A673 (cell line): ENCODE measurements around the gene BRMS1L. TPM values are rescaled to one million over a fixed set of nuclear protein-coding genes. Genes with fewer than 3 reads are reported as not detected.

Experiments used
- BruUV-seq: library from RNA; stranded (reverse); fragments of 400-500 nt; replicated peaks from 2 replicates; lab custom pipeline; 2021; lab: Mats Ljungman, UMichigan
- CTCF ChIA-PET: fragments of 300-600 bp; sonication (Branson Sonifier 250); formaldehyde crosslinking; loops from one replicate; lab custom pipeline; 2022; ENCODE audit warnings: antibody characterized with exemption; lab: Charles Lee
- POLR2A ChIA-PET: fragments of 300-600 bp; sonication (Branson Sonifier 250); formaldehyde crosslinking; loops from one replicate; lab custom pipeline; 2022; ENCODE audit warnings: antibody characterized with exemption; ENCODE audit not compliant: low non-redundant PET; lab: Charles Lee
- DNase-seq: peaks from one replicate; pipeline ENCODE4 v3.0.0-alpha.2; 2015; ENCODE audit warnings: low spot score
- H3K27ac ChIP-seq: fragments of 200-600 bp; sonication (generic); 2 replicates; pipeline ENCODE4 v1.5.1; 2016; ENCODE audit warnings: mixed run types, low read depth, mild to moderate bottlenecking, mixed read lengths, antibody characterized with exemption, low read length; ENCODE audit not compliant: poor library complexity, severe bottlenecking
- H3K27me3 ChIP-seq: fragments of 200-600 bp; sonication (generic); replicated peaks from 2 replicates; pipeline ENCODE4 v1.6.1; 2017; ENCODE audit warnings: mixed run types, low read depth, mild to moderate bottlenecking, mixed read lengths, antibody characterized with exemption, low read length; ENCODE audit not compliant: insufficient read depth, poor library complexity
- H3K36me3 ChIP-seq: fragments of 200-600 bp; sonication (generic); 2 replicates; pipeline ENCODE4 v1.6.1; 2016; ENCODE audit warnings: mixed run types, mild to moderate bottlenecking, mixed read lengths, antibody characterized with exemption, low read length; ENCODE audit not compliant: insufficient read depth, poor library complexity, severe bottlenecking
- H3K4me1 ChIP-seq: fragments of 200-600 bp; sonication (generic); 2 replicates; pipeline ENCODE4 v1.6.1; 2017; ENCODE audit warnings: mixed run types, mild to moderate bottlenecking, mixed read lengths, antibody characterized with exemption, low read length; ENCODE audit not compliant: insufficient read depth, poor library complexity, severe bottlenecking
- H3K4me3 ChIP-seq: fragments of 200-600 bp; sonication (generic); 2 replicates; pipeline ENCODE4 v1.5.1; 2016; ENCODE audit warnings: low read depth, mixed run types, mild to moderate bottlenecking, mixed read lengths, low read length; ENCODE audit not compliant: poor library complexity, severe bottlenecking
- H3K9me3 ChIP-seq: fragments of 200-600 bp; sonication (generic); 2 replicates; pipeline ENCODE4 v1.6.1; 2016; ENCODE audit warnings: mixed run types, low read depth, mild to moderate bottlenecking, mixed read lengths, antibody characterized with exemption, low read length; ENCODE audit not compliant: poor library complexity, severe bottlenecking
- EZH2 ChIP-seq: fragments of 200-600 bp; sonication (generic); IDR thresholded peaks from 2 replicates; pipeline ENCODE4 v1.6.1; 2017; ENCODE audit warnings: borderline replicate concordance, low read depth, mild to moderate bottlenecking, mixed read lengths, antibody characterized with exemption, low read length; ENCODE audit not compliant: poor library complexity, severe bottlenecking
- intact Hi-C: fragments of 100-400 bp; cut with micrococcal nuclease; formaldehyde crosslinking; loops from one replicate; pipeline ENCODE4 v1.10.0; 2022; ENCODE audit not compliant: unreplicated experiment
- total RNA-seq: library from RNA; stranded (reverse); gene quantifications from 2 replicates; pipeline ENCODE4 v1.2.3, GENCODE V29; 2021
- TF ChIP-seq, protein P1 (sequence below): fragments of 300-800, 200-600 bp; sonication (generic); conservative IDR thresholded peaks from 2 replicates; pipeline ENCODE4 v1.5.1; 2017; ENCODE audit warnings: low read depth, mild to moderate bottlenecking, antibody characterized with exemption, low read length, moderate library complexity, mixed read lengths

The BRMS1L gene
- total RNA-seq, 1 experiment from 2014 or later, result 14.6 TPM

DNA sequence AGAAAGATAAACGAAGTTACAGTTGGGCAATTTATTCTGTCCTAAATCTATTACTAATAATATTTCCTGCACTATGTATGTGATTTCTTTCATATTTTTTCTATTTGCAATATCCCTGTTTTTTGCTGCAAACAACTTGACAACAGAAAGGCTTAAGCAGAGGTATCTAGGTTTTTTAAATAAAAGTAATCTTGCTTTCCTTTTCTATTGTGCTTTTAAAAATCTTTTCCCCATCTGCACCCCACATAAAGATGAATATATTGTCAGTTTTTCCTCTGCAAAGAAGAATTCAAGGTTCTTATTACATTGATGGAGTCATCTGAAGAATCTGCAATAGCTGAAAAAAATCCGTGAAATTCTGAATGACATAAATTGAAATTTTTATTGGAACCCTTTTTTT, 16.5 kb upstream of the BRMS1L start:
- H3K4me1 ChIP-seq, result peaks cover 12% of the 10 kb centered on the region
- no peaks in the 10 kb centered on the region for H3K27me3 ChIP-seq
- ChIA-PET CTCF (interaction anchor here (1.4 kb wide), 2 partner anchors 9 to 12 kb away, joined by 3 to 8 read pairs; no protein-coding TSS in a partner anchor), POLR2A (interaction anchor here (0.6 kb wide), 1 partner anchor 26 kb away, joined by 3 read pairs; no protein-coding TSS in a partner anchor)
- H3K36me3 ChIP-seq, result no peaks in the 10 kb centered on the region
- BruUV-seq, result no TSS peak
- no peak for DNase-seq
- peak overlapping the region; percentile 93 for H3K4me3 ChIP-seq
- H3K9me3 ChIP-seq, result no peaks in the 10 kb centered on the region
- no peak overlapping the region for H3K27ac ChIP-seq
- TF ChIP-seq, protein P1, sequence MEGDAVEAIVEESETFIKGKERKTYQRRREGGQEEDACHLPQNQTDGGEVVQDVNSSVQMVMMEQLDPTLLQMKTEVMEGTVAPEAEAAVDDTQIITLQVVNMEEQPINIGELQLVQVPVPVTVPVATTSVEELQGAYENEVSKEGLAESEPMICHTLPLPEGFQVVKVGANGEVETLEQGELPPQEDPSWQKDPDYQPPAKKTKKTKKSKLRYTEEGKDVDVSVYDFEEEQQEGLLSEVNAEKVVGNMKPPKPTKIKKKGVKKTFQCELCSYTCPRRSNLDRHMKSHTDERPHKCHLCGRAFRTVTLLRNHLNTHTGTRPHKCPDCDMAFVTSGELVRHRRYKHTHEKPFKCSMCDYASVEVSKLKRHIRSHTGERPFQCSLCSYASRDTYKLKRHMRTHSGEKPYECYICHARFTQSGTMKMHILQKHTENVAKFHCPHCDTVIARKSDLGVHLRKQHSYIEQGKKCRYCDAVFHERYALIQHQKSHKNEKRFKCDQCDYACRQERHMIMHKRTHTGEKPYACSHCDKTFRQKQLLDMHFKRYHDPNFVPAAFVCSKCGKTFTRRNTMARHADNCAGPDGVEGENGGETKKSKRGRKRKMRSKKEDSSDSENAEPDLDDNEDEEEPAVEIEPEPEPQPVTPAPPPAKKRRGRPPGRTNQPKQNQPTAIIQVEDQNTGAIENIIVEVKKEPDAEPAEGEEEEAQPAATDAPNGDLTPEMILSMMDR, result no peak
- no peak for TF ChIP-seq EZH2
- intact Hi-C loops, result loop anchor here (5.0 kb wide), 1 partner anchor 112 kb away; no protein-coding TSS in a partner anchor

DNA sequence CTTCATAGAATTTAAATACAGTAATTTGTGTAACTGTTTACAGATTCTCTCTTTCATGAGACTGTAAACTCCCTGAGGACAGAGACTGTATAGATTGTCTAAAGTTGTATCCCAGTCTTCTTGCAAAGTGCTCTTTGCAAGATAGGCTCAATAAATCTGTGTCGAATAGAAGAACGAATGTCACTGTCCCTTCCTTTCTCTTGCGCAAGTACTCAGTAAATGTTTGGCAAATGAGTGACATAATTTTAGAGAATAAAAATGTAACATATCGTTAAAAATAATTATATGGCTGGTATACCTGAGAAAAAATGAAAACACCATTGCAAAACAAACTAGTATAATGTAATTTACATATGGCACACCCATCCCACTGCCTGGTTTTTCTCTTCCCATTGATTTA, 15.2 kb upstream of the BRMS1L start:
- POLR2A ChIA-PET, result no interaction called here
- no peak for DNase-seq
- no peak overlapping the region for H3K4me3 ChIP-seq
- intact Hi-C loops, result loop anchor here (10.0 kb wide), 3 partner anchors 276 to 666 kb away; partner anchors contain the start of gene INSM2
- CTCF ChIA-PET, result no interaction called here
- H3K27ac ChIP-seq, result no peak overlapping the region
- no peaks in the 10 kb centered on the region for H3K9me3 ChIP-seq
- no peaks in the 10 kb centered on the region for H3K36me3 ChIP-seq
- peaks cover 12% of the 10 kb centered on the region for H3K4me1 ChIP-seq
- H3K27me3 ChIP-seq, result no peaks in the 10 kb centered on the region
- TF ChIP-seq, protein P1, result no peak
- no peak for TF ChIP-seq EZH2
- no TSS peak for BruUV-seq

DNA sequence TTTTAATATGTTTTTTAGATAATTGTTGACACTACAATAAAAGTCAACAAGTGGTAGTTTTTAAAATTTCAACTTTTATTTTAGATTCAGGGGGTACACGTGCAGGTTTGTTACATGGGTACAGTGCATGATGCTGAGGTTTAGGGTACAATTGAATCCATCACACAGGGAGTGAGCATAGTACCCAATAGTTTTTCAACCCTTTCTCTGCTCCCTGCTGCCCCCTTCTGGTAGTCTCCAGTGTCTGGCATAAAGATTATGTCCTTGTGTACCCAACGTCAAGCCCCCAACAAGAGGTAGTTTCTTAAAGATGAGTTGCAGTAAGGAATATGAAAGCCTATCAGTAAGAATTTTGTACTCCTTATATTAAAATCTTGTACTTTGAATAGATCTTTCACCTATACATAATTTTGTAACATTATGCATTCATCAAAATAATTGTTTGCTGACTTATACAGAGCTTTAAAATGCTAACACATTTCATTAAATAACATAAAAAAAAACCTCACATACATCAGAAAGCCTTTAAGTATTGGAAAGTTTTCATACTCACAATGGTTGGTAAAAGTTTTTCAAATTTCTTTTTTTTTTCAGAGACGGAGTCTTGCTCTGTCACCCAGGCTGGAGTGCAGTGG, 11.7 kb upstream of the BRMS1L start:
- DNase-seq, result peak; percentile 83
- no peaks in the 10 kb centered on the region for H3K36me3 ChIP-seq
- H3K4me1 ChIP-seq, result no peaks in the 10 kb centered on the region
- H3K27me3 ChIP-seq, result no peaks in the 10 kb centered on the region
- TF ChIP-seq EZH2, result no peak
- TF ChIP-seq, protein P1, result peak; percentile 80
- intact Hi-C loops, result loop anchor here (10.0 kb wide), 3 partner anchors 280 to 670 kb away; partner anchors contain the start of gene INSM2
- no peak overlapping the region for H3K27ac ChIP-seq
- POLR2A ChIA-PET, result interaction anchor here (0.6 kb wide), 1 partner anchor 939 kb away, joined by 3 read pairs; the partner anchor contains the start of gene BAZ1A
- CTCF ChIA-PET, result no interaction called here
- no peaks in the 10 kb centered on the region for H3K9me3 ChIP-seq
- H3K4me3 ChIP-seq, result no peak overlapping the region
- no TSS peak for BruUV-seq
